HG03135 (cell line): ENCODE measurements around the gene FBXL15.

Experiments used
- ATAC-seq: cut with Tn5 transposase; IDR thresholded peaks from one replicate; pipeline ENCODE4 v1.9.1; 2021; ENCODE audit warnings: mild to moderate bottlenecking, moderate library complexity; ENCODE audit not compliant: unreplicated experiment

Gene FBXL15

DNA sequence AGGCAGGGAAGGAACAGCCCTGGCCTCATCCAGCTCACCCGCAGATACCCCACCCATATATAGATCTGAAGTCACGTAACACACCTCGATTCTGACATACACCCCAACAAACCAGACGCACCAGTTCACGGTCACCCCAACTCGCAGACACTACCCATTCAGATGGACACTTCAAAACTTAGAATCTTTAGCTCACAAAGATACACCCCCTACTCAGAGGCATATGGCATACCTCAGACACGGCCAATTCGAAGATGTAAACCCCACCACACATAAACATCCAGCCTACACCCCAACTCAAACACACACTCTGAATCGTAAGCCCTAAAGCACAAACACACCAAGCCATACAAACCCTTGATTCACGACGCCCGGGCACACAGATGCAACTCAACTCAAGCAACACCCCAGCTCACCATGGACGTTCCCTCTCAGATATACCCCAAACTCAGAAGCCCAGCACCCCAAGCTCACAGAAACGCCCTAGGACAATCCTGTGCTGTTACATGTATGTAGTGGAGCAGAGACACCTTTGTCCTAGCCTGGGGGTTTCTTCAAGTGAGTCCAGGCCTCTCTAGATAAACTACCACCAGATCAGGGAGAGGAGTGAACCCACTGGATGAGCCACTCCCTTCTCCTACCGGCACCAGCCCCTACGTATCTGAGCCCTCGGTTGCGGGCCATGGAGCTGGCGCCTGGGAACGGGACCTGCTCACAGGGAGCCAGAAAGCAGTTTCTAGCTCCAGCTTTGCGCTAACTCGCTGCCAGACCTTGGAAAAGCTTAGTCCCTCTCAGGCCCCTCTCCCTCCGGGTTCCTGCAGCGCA, 10.8 kb upstream of the FBXL15 start:
- no peak for ATAC-seq

DNA sequence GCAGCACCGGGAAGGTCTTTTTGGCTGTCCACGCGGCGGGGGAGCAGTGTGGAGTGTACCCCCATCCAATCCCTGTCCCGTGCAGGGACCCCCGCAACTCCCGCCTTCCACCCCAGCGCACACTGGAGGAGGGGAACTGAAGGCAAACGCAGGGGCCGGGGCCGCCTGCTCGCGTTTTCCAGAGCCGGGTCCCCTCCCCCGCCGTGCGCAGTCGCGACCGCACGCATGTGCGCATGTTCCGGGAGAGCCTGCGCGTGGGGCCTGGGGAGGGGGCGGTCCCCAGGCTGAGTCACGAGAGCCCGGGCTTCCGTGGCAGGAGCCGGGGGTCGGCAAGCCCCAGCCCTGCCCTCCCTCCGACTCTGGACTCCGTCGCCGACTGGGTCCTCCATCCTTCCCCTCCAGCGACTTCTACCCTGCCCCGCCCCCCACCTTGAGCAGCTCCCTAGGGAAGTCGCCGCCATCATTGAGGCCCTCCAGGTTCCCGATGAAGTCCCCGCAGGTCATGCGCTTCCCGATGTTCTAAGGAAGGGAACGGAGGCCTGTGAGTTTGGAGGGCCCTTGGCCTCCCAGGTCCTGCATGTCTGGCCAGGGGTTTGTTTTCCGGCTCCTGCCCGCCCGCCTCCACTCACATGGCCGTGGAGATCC, 10.1 kb upstream of the FBXL15 start:
- ATAC-seq, result no peak

GRCh38 chr10:102411341-102412255, 9.0 kb upstream of the FBXL15 start:
- no peak for ATAC-seq

GRCh38 chr10:102412293-102412692, 8.3 kb upstream of the FBXL15 start:
- ATAC-seq, result no peak

- no peak for ATAC-seq
These were observed 7.5 kb upstream of the FBXL15 start for GRCh38 chr10:102413053-102413705.

DNA sequence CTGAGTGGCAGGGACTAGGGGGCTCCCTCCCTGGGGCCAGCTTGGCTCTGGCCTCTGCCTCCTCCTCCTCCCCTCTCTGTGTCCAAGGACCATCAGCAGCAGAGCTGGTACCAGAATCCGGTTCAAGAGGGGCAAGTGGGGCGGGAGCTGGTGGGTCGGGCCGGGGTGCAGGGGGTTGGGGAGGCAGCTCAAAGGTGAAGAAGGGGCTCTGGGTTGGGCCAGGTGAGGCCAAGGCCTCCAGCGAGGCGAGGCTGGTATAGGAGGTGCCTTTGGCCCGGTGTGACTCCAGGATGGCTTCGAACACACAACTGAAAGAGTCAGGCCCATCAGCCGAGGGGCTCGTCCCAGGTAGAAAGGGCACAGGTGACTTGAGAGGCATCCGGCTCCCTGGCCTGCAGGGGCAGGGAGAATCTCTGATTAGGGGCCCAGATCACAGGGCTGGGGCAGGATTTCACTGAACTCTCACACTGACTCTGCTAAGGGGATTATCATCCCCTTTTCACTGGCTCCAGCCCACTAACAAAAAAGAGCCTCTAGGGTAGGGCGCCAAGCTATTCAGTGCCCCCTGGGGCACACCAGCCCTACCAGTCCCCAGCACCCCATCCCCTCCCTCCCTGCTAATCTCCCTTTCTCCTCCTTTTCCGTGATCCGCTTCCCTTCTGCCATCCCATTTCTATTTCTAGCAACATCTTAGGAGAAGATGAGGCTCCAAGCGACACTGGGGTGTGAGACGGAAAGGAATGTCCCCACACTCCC, 6.7 kb upstream of the FBXL15 start:
- ATAC-seq, result no peak

DNA sequence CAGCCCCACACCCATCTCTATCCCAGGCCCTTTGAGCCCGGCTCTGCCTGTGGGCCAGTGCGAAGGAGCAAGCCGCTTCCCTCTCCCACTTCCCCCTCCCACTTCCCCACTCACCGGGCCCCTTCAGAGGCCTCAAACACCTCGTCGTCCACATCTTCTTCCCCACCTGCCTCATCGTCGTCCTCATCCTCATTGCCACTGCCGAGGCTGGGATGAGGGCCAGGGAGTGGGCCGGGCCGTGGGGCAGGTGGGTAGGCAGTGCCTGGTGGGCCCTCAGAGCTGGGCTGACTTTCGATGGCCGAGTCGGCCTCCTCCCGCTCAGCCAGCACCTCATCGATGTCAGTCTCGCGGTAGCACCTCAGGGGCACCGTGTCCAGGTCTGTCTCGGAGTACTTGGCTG, 5.9 kb upstream of the FBXL15 start:
- no peak for ATAC-seq

GRCh38 chr10:102416283-102416682, 4.4 kb upstream of the FBXL15 start:
- ATAC-seq, result no peak

DNA sequence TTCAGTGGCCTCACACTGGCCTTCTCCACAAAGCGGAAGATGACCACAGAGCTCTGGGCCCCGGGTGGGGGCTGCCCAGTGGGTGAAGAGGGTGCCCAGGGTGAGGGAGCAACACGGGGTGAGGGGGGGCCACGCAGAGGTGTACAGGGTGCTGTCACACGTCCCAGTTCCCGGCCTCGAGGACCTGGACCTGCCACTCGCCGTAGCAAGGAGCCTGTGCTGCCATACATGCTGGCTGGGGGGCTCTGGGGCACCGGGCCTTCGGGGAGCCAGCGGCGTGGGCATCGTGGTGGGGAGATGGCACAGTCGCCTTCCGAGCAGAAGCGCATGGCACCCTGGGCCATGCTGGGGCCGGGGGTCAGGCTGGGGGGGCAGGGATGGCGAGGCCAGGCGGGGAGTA, 3.9 kb upstream of the FBXL15 start:
- ATAC-seq, result no peak

DNA sequence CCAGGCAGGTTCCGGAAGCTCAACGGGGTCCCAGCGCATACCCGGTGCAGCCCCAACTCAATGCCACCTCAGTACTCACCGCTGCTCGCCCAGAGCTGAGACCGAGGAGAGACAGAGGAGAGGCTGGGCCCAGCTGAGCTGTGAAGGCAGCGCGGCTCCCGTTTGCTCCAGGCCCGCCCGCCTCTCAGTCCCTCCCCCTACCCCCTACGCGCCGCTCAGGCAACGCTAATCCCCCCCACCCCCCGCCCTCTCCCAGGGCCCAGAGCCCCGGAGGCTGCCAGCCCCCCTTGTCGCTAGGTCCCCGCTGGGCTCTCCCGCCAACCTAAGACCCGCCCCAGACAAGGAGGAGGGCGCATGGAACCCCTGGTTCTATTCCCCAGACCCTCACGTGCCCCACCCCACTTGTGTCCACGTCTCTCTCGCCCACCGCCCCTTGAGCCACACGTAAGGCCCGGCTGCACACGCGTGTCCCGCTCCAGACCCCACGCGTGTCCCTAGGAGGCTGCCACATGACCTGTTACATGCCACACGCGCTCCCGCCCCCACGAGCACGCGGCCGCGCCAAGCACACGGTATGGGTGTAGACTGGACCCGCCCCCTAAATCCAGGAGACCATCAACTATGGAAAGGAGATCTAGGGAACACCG, 1.9 kb upstream of the FBXL15 start, which contains the start of gene PSD:
PSD (minus strand) TSS at position 164 of the 647 bp plus-strand sequence. CDS start 1,747 bp downstream, outside the sequence.
- no peak for ATAC-seq

DNA sequence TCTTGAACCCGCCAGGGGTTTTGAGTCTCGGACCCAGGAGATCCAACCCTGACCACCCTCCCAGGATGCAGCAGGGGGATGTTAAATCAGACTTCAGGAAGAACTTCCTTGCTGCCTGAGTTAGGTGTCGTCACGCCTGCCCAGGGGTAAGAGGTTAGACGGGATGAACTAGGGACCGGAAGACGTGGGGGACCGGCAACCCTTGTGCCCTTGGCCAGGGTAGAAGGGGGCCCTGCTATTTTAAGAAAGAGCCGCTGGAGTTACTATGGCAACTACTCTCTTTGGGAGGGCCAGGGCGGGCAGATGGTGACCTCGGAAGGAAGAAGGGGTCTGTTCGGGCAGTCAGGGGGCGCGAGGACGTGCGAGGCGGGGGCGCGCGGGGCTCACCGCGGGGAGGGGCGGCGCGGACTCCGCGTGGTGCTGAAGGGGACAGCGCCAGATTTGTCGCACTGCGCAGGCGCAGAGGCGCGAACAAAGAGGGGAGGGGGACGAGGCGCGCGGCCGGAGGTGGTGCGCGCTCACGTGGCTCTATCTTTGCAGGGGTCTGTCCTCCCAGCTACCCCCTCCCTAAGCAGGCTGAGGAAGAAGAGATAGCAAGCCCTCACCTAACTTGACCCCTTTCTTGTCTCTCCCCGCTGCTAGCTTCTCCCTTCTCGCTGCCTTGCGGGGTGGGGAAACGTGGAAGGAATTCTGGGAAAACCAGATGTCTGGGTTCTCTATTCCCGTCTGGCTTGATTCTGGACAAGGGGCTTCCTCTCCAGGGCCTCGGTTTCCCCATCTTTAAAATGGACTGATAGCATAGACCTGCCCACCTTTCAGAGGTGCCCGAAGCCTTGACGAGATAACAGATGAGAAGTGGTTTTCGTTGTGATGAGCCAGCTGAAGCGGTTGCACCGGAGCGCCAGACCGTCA, 1.1 kb upstream of the FBXL15 start:
- no peak for ATAC-seq

DNA sequence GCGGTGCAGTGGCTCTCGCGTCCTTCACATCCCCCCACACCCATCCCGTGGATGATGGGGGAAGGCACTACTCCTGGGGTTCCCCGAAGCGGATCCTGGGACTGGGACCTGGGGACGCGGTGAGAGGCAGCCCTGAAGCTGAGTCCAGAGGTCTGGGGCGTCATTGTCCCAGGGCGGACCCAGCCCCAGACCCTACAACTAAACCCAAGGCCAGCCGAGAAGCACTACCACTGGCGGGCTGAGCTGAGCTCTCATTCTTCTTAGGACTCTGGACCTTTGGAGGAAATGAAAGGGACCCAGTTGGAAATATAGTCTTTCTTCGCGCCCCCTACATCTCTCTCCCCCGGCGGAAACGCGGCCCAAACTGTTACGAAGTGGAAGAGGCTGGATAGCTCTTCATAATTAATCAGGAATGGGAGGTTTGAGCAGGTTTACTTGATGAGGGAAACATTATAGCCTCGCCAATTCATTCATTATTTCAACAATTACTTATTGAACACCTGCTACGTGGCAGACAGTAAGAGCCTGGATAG, 389 bp upstream of the FBXL15 start:
- ATAC-seq, result no peak

GRCh38 chr10:102421507-102421756, 796 bp downstream of the FBXL15 start:
- ATAC-seq, result no peak

GRCh38 chr10:102421757-102422512, 1.3 kb downstream of the FBXL15 start:
- peak; percentile 3 for ATAC-seq

DNA sequence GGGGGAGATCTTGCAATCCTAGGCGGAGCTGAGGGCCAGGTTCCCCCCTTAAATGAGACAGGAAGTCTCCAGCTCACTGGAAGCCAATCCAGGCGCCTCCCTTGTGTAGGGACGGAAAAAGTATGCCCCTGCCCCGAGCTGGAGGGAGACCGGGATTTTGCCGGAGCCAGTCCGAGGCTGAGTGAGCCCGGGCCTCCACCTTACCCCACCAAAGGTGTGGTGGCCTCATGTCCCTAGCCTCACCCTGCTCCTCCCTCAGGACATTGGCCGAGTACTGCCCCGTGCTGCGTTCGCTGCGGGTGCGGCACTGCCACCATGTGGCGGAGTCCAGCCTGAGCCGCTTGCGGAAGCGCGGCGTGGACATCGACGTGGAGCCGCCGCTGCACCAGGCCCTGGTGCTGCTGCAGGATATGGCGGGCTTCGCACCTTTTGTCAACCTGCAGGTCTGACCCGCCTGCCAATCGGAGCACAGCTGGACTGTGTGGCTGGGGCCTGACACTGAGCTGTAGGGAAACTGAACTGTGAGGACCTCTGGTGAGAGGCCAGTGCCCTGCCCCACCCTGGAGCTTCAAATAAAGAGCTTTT, 2.0 kb downstream of the FBXL15 start:
- ATAC-seq, result no peak

- ATAC-seq, result no peak
These were observed 2.8 kb downstream of the FBXL15 start for GRCh38 chr10:102423372-102423968.

DNA sequence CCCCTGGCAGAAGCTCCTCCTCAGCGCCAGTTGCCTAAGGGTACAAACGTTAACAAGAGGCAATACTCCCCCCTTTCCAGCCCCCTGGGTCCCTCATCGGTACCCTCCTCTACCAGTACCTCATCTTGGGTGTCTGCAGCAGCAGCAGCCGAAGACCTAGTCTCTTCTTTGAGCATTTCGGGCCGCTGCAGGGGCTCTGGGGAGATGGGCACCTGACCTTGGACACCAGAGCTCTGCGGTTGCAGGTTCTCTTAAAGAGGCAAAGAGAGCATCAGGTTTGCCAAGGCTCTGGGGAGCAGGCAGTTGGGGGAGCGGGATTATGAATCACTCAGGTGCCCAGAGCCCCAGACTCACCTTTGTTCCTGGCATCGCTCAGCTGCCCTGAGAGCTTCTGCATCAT, 3.5 kb downstream of the FBXL15 start:
- no peak for ATAC-seq
